B cell (primary cell): ENCODE data around the gene NEUROG3. TPM values are rescaled to one million over a fixed set of nuclear protein-coding genes. Genes with fewer than 3 reads are reported as not detected.

ENCODE experiments used
- ATAC-seq: fragments of 200-7000 bp; cut with Tn5 transposase; one replicate; pipeline ENCODE4 v1.10.0; 2021; ENCODE audit warnings: low read depth, mild to moderate bottlenecking, moderate number of reproducible peaks, moderate library complexity
- CTCF ChIA-PET: fragments of 350-600 bp; sonication (Branson Sonifier 250); formaldehyde crosslinking; loops from one replicate; lab custom pipeline; 2021; ENCODE audit warnings: antibody characterized with exemption, inconsistent platforms; lab: Charles Lee
- POLR2A ChIA-PET: fragments of 350-600 bp; sonication (Branson Sonifier 250); formaldehyde crosslinking; loops from one replicate; lab custom pipeline; 2021; ENCODE audit warnings: antibody characterized with exemption; lab: Charles Lee
- DNase-seq: peaks from one replicate; pipeline ENCODE4 v3.0.0; 2013
- H2AFZ ChIP-seq: 2 replicates; pipeline ENCODE4 v1.6.1; 2012; ENCODE audit warnings: mild to moderate bottlenecking, low read depth, low read length; ENCODE audit not compliant: insufficient read depth, poor library complexity, severe bottlenecking
- H3K27ac ChIP-seq, 2 donors: 1 replicate in 1 of 2; 2 replicates in 1 of 2; pipeline ENCODE4 v1.5.1; 2012 to 2013; ENCODE audit warnings: low read length in 2 of 2, mild to moderate bottlenecking in 2 of 2, moderate library complexity in 1 of 2
- H3K27me3 ChIP-seq, 4 experiments: fragments of 200-600 bp in 1 of 4; sonication (generic) in 1 of 4; replicated peaks in 1 of 4; 1 replicate in 2 of 4; 2 replicates in 2 of 4; pipeline versions ENCODE4 v1.6.1 to v1.7.0; 2013 to 2016; ENCODE audit warnings: low read length in 3 of 4, mild to moderate bottlenecking in 2 of 4, mixed read lengths in 1 of 4, moderate library complexity in 1 of 4; ENCODE audit not compliant: insufficient read depth in 4 of 4, control insufficient read depth in 3 of 4; ENCODE audit errors: control extremely low read depth in 1 of 4
- H3K36me3 ChIP-seq, 2 experiments: replicated peaks in 1 of 2; 1 replicate in 1 of 2; 2 replicates in 1 of 2; pipeline versions ENCODE4 v1.6.1 to v1.7.1; 2013; ENCODE audit warnings: low read length in 1 of 2; ENCODE audit not compliant: insufficient read depth in 2 of 2, control insufficient read depth in 1 of 2; ENCODE audit errors: control extremely low read depth in 1 of 2, extremely low read depth in 1 of 2
- H3K4me1 ChIP-seq, 2 donors: fragments of 200-600 bp in 1 of 2; sonication (generic) in 1 of 2; 1 replicate in 1 of 2; 2 replicates in 1 of 2; pipeline versions ENCODE4 v1.5.1 to v1.6.1; 2013 to 2017; ENCODE audit warnings: low read length in 2 of 2; ENCODE audit not compliant: control insufficient read depth in 2 of 2, insufficient read depth in 2 of 2
- H3K4me2 ChIP-seq: replicated peaks from 2 replicates; pipeline ENCODE3; 2012; ENCODE audit warnings: mild to moderate bottlenecking, low read depth, low read length; ENCODE audit not compliant: poor library complexity, severe bottlenecking
- H3K4me3 ChIP-seq, 5 experiments: fragments of 200-600 bp in 1 of 5; sonication (generic) in 1 of 5; 1 replicate in 3 of 5; 2 replicates in 2 of 5; pipeline versions ENCODE4 v1.5.1 to v1.7.0; 2011 to 2016; ENCODE audit warnings: low read length in 4 of 5, mild to moderate bottlenecking in 4 of 5, low read depth in 2 of 5, control low read depth in 1 of 5, moderate library complexity in 1 of 5; ENCODE audit not compliant: insufficient read depth in 1 of 5; ENCODE audit errors: control extremely low read depth in 1 of 5, extremely low read depth in 1 of 5
- H3K79me2 ChIP-seq: fragments of 200-600 bp; sonication (generic); one replicate; pipeline ENCODE4 v1.6.0; 2016; ENCODE audit warnings: low read length; ENCODE audit not compliant: control insufficient read depth, insufficient read depth
- H3K9ac ChIP-seq: fragments of 200-600 bp; sonication (generic); 2 replicates; pipeline ENCODE4 v1.6.1; 2017; ENCODE audit warnings: mild to moderate bottlenecking, low read length, moderate library complexity
- H3K9me3 ChIP-seq, 3 donors: one replicate each; pipeline versions ENCODE4 v1.6.1 to v1.7.1; 2013; ENCODE audit warnings: low read length in 2 of 3; ENCODE audit not compliant: control insufficient read depth in 2 of 3, insufficient read depth in 1 of 3; ENCODE audit errors: control extremely low read depth in 1 of 3
- H4K20me1 ChIP-seq: 2 replicates; pipeline ENCODE4 v1.6.0; 2012; ENCODE audit warnings: mild to moderate bottlenecking, low read length; ENCODE audit not compliant: insufficient read depth, control insufficient read depth, poor library complexity, severe bottlenecking
- H3K27ac Mint-ChIP-seq: one replicate; pipeline ENCODE4 v1.8.0; 2021; ENCODE audit warnings: mixed read lengths
- H3K27me3 Mint-ChIP-seq: one replicate; pipeline ENCODE4 v1.8.0; 2021; ENCODE audit warnings: mixed read lengths
- H3K4me1 Mint-ChIP-seq: one replicate; pipeline ENCODE4 v1.8.0; 2021; ENCODE audit warnings: mixed read lengths
- H3K4me3 Mint-ChIP-seq: one replicate; pipeline ENCODE4 v1.8.0; 2021; ENCODE audit warnings: mixed read lengths
- H3K9me3 Mint-ChIP-seq: one replicate; pipeline ENCODE4 v1.8.0; 2022; ENCODE audit warnings: mixed read lengths; ENCODE audit not compliant: insufficient read depth
- CTCF ChIP-seq: fragments of 200-600 bp; IDR thresholded peaks from one replicate; pipeline ENCODE4 v1.8.0; 2022; ENCODE audit warnings: antibody characterized with exemption, mild to moderate bottlenecking
- EZH2 ChIP-seq: IDR thresholded peaks from 2 replicates; pipeline ENCODE4 v1.6.1; 2012; ENCODE audit warnings: borderline replicate concordance, low read depth, mild to moderate bottlenecking, moderate library complexity, low read length; ENCODE audit not compliant: insufficient read depth, poor library complexity, severe bottlenecking
- WGBS: methylation state at CpG from one replicate; pipeline ENCODE4 v1.1.5; 2013; ENCODE audit warnings: missing lambda C conversion rate; ENCODE audit not compliant: insufficient coverage; 5-methylcytosine and 5-hydroxymethylcytosine counted together
- intact Hi-C: fragments of 100-400 bp; cut with micrococcal nuclease; formaldehyde crosslinking; loops from one replicate; pipeline ENCODE4 v1.10.0; 2022
- polyA plus RNA-seq: library from polyadenylated mRNA; depleted of rRNA; stranded (reverse); fragments of >200 nt; gene quantifications from 2 replicates; pipeline ENCODE4 v1.2.3, GENCODE V29; 2012
- total RNA-seq, 2 donors: library from RNA; stranded (reverse); fragments of 120-200 nt in 1 of 2; gene quantifications; 1 replicate in 1 of 2; 2 replicates in 1 of 2; pipeline versions ENCODE4 v1.2.3 to v1.2.4, GENCODE V29; 2013 to 2022

NEUROG3 gene
- total and polyA plus RNA-seq, 2 donors (not counting 1 experiment from before 2014, with no cell fraction given): not detected

DNA sequence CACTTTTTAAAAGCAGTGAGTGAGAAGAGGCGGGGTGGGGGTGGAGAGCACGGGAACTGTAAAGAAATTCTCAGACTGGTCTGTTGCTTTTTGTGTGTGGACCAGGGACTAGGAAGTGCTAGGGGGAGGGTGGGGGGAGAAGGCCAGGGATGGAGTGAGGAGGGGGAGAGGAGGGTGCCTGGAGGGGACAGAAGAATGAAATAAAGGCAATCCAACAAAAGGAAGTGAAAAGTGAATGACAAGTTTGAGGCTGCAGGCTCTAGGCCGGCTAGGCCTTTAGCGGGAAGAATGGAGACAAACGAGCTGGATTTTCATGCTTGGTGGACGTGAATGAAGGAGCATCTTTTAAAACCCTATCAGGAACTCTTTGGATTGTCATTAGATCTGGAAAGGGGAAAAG, 13.7 kb downstream of the NEUROG3 start:
- ATAC-seq (no peak), DNase-seq (no peak)
- WGBS: 100% methylated on average over 3 of the region's 6 CpGs
- no peaks in the 10 kb centered on the region for H3K36me3 ChIP-seq
- H4K20me1 ChIP-seq: no peaks in the 10 kb centered on the region
- TF ChIP-seq CTCF (no peak), EZH2 (no peak)
- H3K27ac ChIP-seq: no peak overlapping the region
- peaks cover 49% of the 10 kb centered on the region for H3K27me3 Mint-ChIP-seq
- ChIA-PET CTCF (no interaction called here), POLR2A (no interaction called here)
- H2AFZ ChIP-seq: no peak overlapping the region
- peaks cover 0 to 12% (median 0%) of the 10 kb centered on the region in 4 experiments for H3K27me3 ChIP-seq
- H3K4me3 Mint-ChIP-seq: no peak overlapping the region
- no peaks in the 10 kb centered on the region for H3K4me1 Mint-ChIP-seq
- H3K79me2 ChIP-seq: no peaks in the 10 kb centered on the region
- intact Hi-C loops: no loop called here
- no peak overlapping the region for H3K4me2 ChIP-seq
- H3K9ac ChIP-seq: no peak overlapping the region
- no peaks in the 10 kb centered on the region for H3K4me1 ChIP-seq
- no peak overlapping the region for H3K27ac Mint-ChIP-seq
- no peak overlapping the region for H3K4me3 ChIP-seq
- no peaks in the 10 kb centered on the region for H3K9me3 ChIP-seq
- no peaks in the 10 kb centered on the region for H3K9me3 Mint-ChIP-seq

- H3K27ac Mint-ChIP-seq: no peak overlapping the region
- Histone ChIP-seq H3K9ac (no peak overlapping the region), H3K4me2 (no peak overlapping the region), H3K79me2 (no peaks in the 10 kb centered on the region), H3K4me3 (no peak overlapping the region), H3K9me3 (no peaks in the 10 kb centered on the region), H4K20me1 (no peaks in the 10 kb centered on the region), H3K36me3 (no peaks in the 10 kb centered on the region), H3K27ac (no peak overlapping the region), H3K27me3 (peaks cover 0 to 12% (median 0%) of the 10 kb centered on the region in 4 experiments), H3K4me1 (no peaks in the 10 kb centered on the region), H2AFZ (no peak overlapping the region)
- H3K27me3 Mint-ChIP-seq: peaks cover 44% of the 10 kb centered on the region
- DNase-seq: no peak
- intact Hi-C loops: no loop called here
- WGBS: 18% methylated on average over 2 of the region's 2 CpGs
- H3K9me3 Mint-ChIP-seq: no peaks in the 10 kb centered on the region
- no peak for ATAC-seq
- H3K4me1 Mint-ChIP-seq: no peaks in the 10 kb centered on the region
- no peak overlapping the region for H3K4me3 Mint-ChIP-seq
- POLR2A ChIA-PET: no interaction called here
- TF ChIP-seq CTCF: no peak
- TF ChIP-seq EZH2: no peak
- CTCF ChIA-PET: interaction anchor here (1.2 kb wide), 1 partner anchor 9 kb away, joined by 3 read pairs; no protein-coding TSS in a partner anchor
Observed at GRCh38 chr10:69558559-69558958, 14.7 kb downstream of the NEUROG3 start.
